Pancreas (tissue), 10 donors: ENCODE measurements around the gene BTF3L4. TPM values are rescaled to one million over a fixed set of nuclear protein-coding genes. Genes with fewer than 3 reads are reported as not detected.

Experiments used
- ATAC-seq, 4 donors: fragments of 200-7000 bp; cut with Tn5 transposase; one replicate each; pipeline versions ENCODE4 v1.8.0 to v1.9.1; 2020; ENCODE audit warnings: mild to moderate bottlenecking in 4 of 4, moderate library complexity in 4 of 4
- DNase-seq, 6 donors: peaks; one replicate each; pipeline ENCODE4 v3.0.0-alpha.2; 2020
- FAIRE-seq: peaks from 2 replicates; lab custom pipeline; 2012; peaks lifted over from hg19 to GRCh38; lab: Jason Lieb, UNC
- H3K27ac ChIP-seq, 4 donors: fragments of 200-600 bp; sonication (generic); 1 replicate in 3 of 4; 2 replicates in 1 of 4; pipeline versions ENCODE4 v1.5.0 to v1.8.0; 2020
- H3K27me3 ChIP-seq, 4 donors: fragments of 200-600 bp; one replicate each; pipeline ENCODE4 v1.8.0; 2021
- H3K36me3 ChIP-seq, 3 donors: fragments of 200-600 bp; sonication (generic) in 1 of 3; one replicate each; pipeline versions ENCODE4 v1.5.0 to v1.8.0; 2020 to 2021
- H3K4me1 ChIP-seq, 3 donors: fragments of 200-600 bp; one replicate each; pipeline ENCODE4 v1.8.0; 2021
- H3K4me3 ChIP-seq, 4 donors: fragments of 200-600 bp; sonication (generic) in 2 of 4; one replicate each; pipeline versions ENCODE4 v1.5.0 to v1.8.0; 2020 to 2021
- H3K9me3 ChIP-seq, 4 donors: fragments of 200-600 bp; one replicate each; pipeline ENCODE4 v1.8.0; 2021
- CTCF ChIP-seq, 4 donors: fragments of 200-600 bp; sonication (generic) in 3 of 4; IDR thresholded peaks; one replicate each; pipeline versions ENCODE4 v1.5.0 to v1.8.0; 2021; ENCODE audit warnings: antibody characterized with exemption in 4 of 4
- WGBS, 2 donors: extraction: QIAGEN DNeasy Blood & Tissue Kit; methylation state at CpG; one replicate each; pipeline ENCODE4 v1.1.7; 2013; 5-methylcytosine and 5-hydroxymethylcytosine counted together
- intact Hi-C, 3 donors: fragments of 100-400 bp; cut with DNase I; formaldehyde crosslinking; loops; one replicate each; pipeline versions ENCODE4 v1.11.1 to v1.14.2; 2022
- polyA plus RNA-seq, 2 donors: library from polyadenylated mRNA; stranded (reverse); fragments of 200-250 nt; gene quantifications; one replicate each; pipeline ENCODE4 v1.2.3, GENCODE V29; 2013
- total RNA-seq, 6 donors: library from RNA; stranded (reverse); fragmentation: NEBNext Ultra II Directional in 4 of 6; extraction: Animal tissue kit (Norgen Biotek cat#: 25700) in 4 of 6; gene quantifications; one replicate each; pipeline versions ENCODE4 v1.2.1 to v1.2.4, GENCODE V29; 2021 to 2023
- donor health status: healthy with polysubstance abuse.
- donor health status: DM: no; HTN: no; CAD: no; lungs with moderate emphysema.
- donor health status: DM: no; HTN: no; CAD: no.
- donor health status: control.
- donor health status: control.
- donor health status: Bipolar disorder and iron deficiency.
- donor health status: DM: yes; HTN: yes; CAD: no.
- donor health status: DM: no; HTN: no; CAD: no.
- donor health status: DM: no; HTN: no; CAD: no.
- donor health status: DM: yes; HTN: yes; CAD: no.

Gene BTF3L4
- total and polyA plus RNA-seq, 8 donors, result 15.8 to 29.7 (median 23.4) TPM

GRCh38 chr1:52127181-52128180 is 71.4 kb downstream of the BTF3L4 start:
- FAIRE-seq (no peak), ATAC-seq (peak; percentile 73 to 88 (median 86)), DNase-seq (peak in 3 of 6 donors; percentile 27 to 44 (median 30))
- Histone ChIP-seq H3K27ac (no peak overlapping the region), H3K4me3 (no peak overlapping the region), H3K36me3 (no peaks in the 10 kb centered on the region), H3K9me3 (no peaks in the 10 kb centered on the region), H3K4me1 (peaks cover 4 to 6% (median 5%) of the 10 kb centered on the region in 3 donors), H3K27me3 (no peaks in the 10 kb centered on the region)
- TF ChIP-seq CTCF (IDR thresholded peaks at IDR 0.05), result peak in 3 of 4 donors; percentile 51 to 60 (median 53)
- intact Hi-C loops, result no loop called here
- 27 to 28% methylated on average over 5 of the region's 5 CpGs for WGBS, 2 donors

GRCh38 chr1:52139817-52140540 is 83.9 kb downstream of the BTF3L4 start:
- 80 to 84% methylated on average over 5 of the region's 5 CpGs for WGBS, 2 donors
- Histone ChIP-seq H3K4me1 (peaks cover 0 to 18% (median 12%) of the 10 kb centered on the region in 3 donors), H3K9me3 (no peaks in the 10 kb centered on the region), H3K36me3 (no peaks in the 10 kb centered on the region), H3K27ac (no peak overlapping the region), H3K27me3 (no peaks in the 10 kb centered on the region), H3K4me3 (no peak overlapping the region)
- DNase-seq, result no peak
- intact Hi-C loops, result loop anchor here in 2 of 3 donors (10.0 kb wide), 2 partner anchors 155 to 175 kb away; no protein-coding TSS in a partner anchor
- TF ChIP-seq CTCF (IDR thresholded peaks at IDR 0.05), result no peak
- ATAC-seq, result no peak
- no peak for FAIRE-seq

Other genes with a start within 250 kb of the BTF3L4 start
- gene NRDC, start 177.6 kb upstream of the BTF3L4 start, total RNA-seq, result 10 to 100 TPM; 56.1 to 73.6 (median 61.3) TPM
- gene NRDC, start 177.6 kb upstream of the BTF3L4 start, polyA plus RNA-seq, result 10 to 100 TPM; 85.3 to 85.6 TPM
- 1 to 10 TPM in 3 of 6 donors, under 1 TPM in 3; 0.69 to 5.7 (median 1.6) TPM for gene RAB3B, start 65.6 kb upstream of the BTF3L4 start, total RNA-seq
- gene RAB3B, start 65.6 kb upstream of the BTF3L4 start, polyA plus RNA-seq, result 1 to 10 TPM in 1 of 2 donors, under 1 TPM in 1; 0.72 to 5.7 TPM
- gene KTI12, start 22.5 kb upstream of the BTF3L4 start, total RNA-seq, result 1 to 10 TPM; 2.3 to 4.7 (median 3.4) TPM
- gene KTI12, start 22.5 kb upstream of the BTF3L4 start, polyA plus RNA-seq, result 1 to 10 TPM; 3.1 to 7.1 TPM
- 10 to 100 TPM; 25.7 to 39.4 (median 34.9) TPM for gene TXNDC12, start 1.1 kb upstream of the BTF3L4 start, total RNA-seq
- gene TXNDC12, start 1.1 kb upstream of the BTF3L4 start, polyA plus RNA-seq, result 10 to 100 TPM in 1 of 2 donors, 1 to 10 TPM in 1; 9.9 to 17.0 TPM
- gene ZFYVE9, start 85.8 kb downstream of the BTF3L4 start, total RNA-seq, result 10 to 100 TPM; 11.8 to 16.9 (median 14.0) TPM
- gene ZFYVE9, start 85.8 kb downstream of the BTF3L4 start, polyA plus RNA-seq, result 1 to 10 TPM; 3.0 to 7.5 TPM